Activated naive CD4-positive, alpha-beta T cell treated with anti-CD3 and anti-CD28 coated beads for 36 hours (primary cell): Measurements from ENCODE around the gene NTN5. TPM values are rescaled to one million over a fixed set of nuclear protein-coding genes. Genes with fewer than 3 reads are reported as not detected.

Source experiments
- CTCF ChIA-PET: fragments of 350-600 bp; sonication (Branson Sonifier 250); formaldehyde crosslinking; loops from one replicate; lab custom pipeline; 2021; ENCODE audit warnings: antibody characterized with exemption; lab: Charles Lee
- DNase-seq: peaks from one replicate; pipeline ENCODE4 v3.0.0-alpha.2; 2020
- H3K27ac Mint-ChIP-seq: one replicate; pipeline ENCODE4 v1.8.0; 2021; ENCODE audit warnings: mild to moderate bottlenecking, mixed read lengths
- H3K27me3 Mint-ChIP-seq: one replicate; pipeline ENCODE4 v1.8.0; 2021; ENCODE audit warnings: low read depth, mixed read lengths
- H3K36me3 Mint-ChIP-seq: one replicate; pipeline ENCODE4 v1.8.0; 2021; ENCODE audit warnings: low read depth, mixed read lengths
- H3K4me1 Mint-ChIP-seq: one replicate; pipeline ENCODE4 v1.8.0; 2021; ENCODE audit warnings: low read depth, mixed read lengths
- H3K4me3 Mint-ChIP-seq: one replicate; pipeline ENCODE4 v1.8.0; 2021; ENCODE audit warnings: mild to moderate bottlenecking, moderate library complexity, mixed read lengths
- H3K9me3 Mint-ChIP-seq: one replicate; pipeline ENCODE4 v1.8.0; 2021; ENCODE audit warnings: mixed read lengths
- intact Hi-C: fragments of 100-400 bp; cut with micrococcal nuclease; formaldehyde crosslinking; loops from one replicate; pipeline ENCODE4 v1.15.1; 2023
- total RNA-seq, 2 experiments: library from RNA; stranded (reverse); gene quantifications; one replicate each; pipeline ENCODE4 v1.2.3, GENCODE V29; 2021

The NTN5 gene
- total RNA-seq, 2 experiments from 2014 or later: 0.17 TPM; not detected in 1

DNA sequence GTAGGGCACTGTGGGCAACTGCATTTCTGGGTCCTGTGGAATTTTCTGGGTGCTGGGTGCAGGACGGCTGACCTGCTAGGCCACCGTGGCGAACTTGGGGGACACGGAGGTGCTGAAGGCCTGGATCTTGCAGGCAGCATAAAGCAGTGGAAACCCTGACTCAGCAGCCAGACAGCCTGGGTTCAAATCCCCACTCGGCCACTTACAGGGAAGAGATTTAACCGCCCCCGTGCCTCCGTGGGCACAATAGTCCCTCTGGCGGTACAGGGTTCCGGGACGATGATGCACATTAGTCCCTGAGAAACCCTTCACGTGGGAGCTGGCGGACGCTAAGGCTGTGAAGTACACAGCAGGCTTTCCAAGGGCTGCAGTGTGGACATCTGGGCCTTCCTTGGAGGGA lies 60.9 kb downstream of the NTN5 start:
- intact Hi-C loops: no loop called here
- H3K4me1 Mint-ChIP-seq: peaks cover 13% of the 10 kb centered on the region

More for the DNA sequence above, 60.9 kb downstream of the NTN5 start:
- Mint-ChIP-seq H3K4me3 (no peak overlapping the region), H3K36me3 (peaks cover 20% of the 10 kb centered on the region), H3K27ac (no peak overlapping the region), H3K9me3 (no peaks in the 10 kb centered on the region), H3K27me3 (no peaks in the 10 kb centered on the region)
- DNase-seq: no peak
- CTCF ChIA-PET: no interaction called here

Other genes starting within 250 kb of the NTN5 start
- gene GRWD1, start 227.0 kb downstream of the NTN5 start, total RNA-seq: 10 to 100 TPM; 32.4 to 36.0 TPM
- 1 to 10 TPM; 1.7 to 1.8 TPM for gene KCNJ14, start 217.4 kb downstream of the NTN5 start, total RNA-seq
- gene CYTH2, start 203.6 kb downstream of the NTN5 start, total RNA-seq: 10 to 100 TPM; 36.7 to 38.0 TPM
- 1 to 10 TPM; 2.3 to 2.6 TPM for gene LMTK3, start 161.2 kb downstream of the NTN5 start, total RNA-seq
- not detected for gene SULT2B1, start 120.8 kb downstream of the NTN5 start, total RNA-seq
- gene SPACA4, start 66.3 kb downstream of the NTN5 start, total RNA-seq: not detected
- gene FAM83E, start 57.9 kb downstream of the NTN5 start, total RNA-seq: 1 to 10 TPM; 2.0 TPM
- 1,000 to 10,000 TPM; 2,373 to 2,473 TPM for gene RPL18, start 53.8 kb downstream of the NTN5 start, total RNA-seq
- gene SPHK2, start 53.5 kb downstream of the NTN5 start, total RNA-seq: 10 to 100 TPM; 20.1 to 20.6 TPM
- gene DBP, start 35.6 kb downstream of the NTN5 start, total RNA-seq: 1 to 10 TPM; 7.8 to 9.7 TPM
- 10 to 100 TPM; 12.0 to 14.9 TPM for gene CA11, start 26.8 kb downstream of the NTN5 start, total RNA-seq
- not detected for gene FUT2, start 23.0 kb upstream of the NTN5 start, total RNA-seq
- gene MAMSTR, start 46.7 kb upstream of the NTN5 start, total RNA-seq: under 1 TPM; 0.44 to 0.57 TPM
- under 1 TPM in 1 of 2 experiments, not detected in 1; 0.17 TPM for gene RASIP1, start 67.6 kb upstream of the NTN5 start, total RNA-seq
- gene IZUMO1, start 73.9 kb upstream of the NTN5 start, total RNA-seq: not detected
- gene FUT1, start 79.6 kb upstream of the NTN5 start, total RNA-seq: under 1 TPM; 0.07 to 0.12 TPM
- gene FGF21, start 82.5 kb upstream of the NTN5 start, total RNA-seq: not detected
- gene BCAT2, start 138.0 kb upstream of the NTN5 start, total RNA-seq: 10 to 100 TPM; 66.4 to 66.8 TPM
- gene HSD17B14, start 163.5 kb upstream of the NTN5 start, total RNA-seq: under 1 TPM in 1 of 2 experiments, not detected in 1; 0.50 TPM
- gene PLEKHA4, start 195.6 kb upstream of the NTN5 start, total RNA-seq: 1 to 10 TPM; 8.3 to 8.8 TPM
- gene PPP1R15A, start 199.4 kb upstream of the NTN5 start, total RNA-seq: 10 to 100 TPM; 96.5 to 97.4 TPM
- under 1 TPM; 0.54 to 0.81 TPM for gene TULP2, start 225.7 kb upstream of the NTN5 start, total RNA-seq
- gene NUCB1, start 227.3 kb upstream of the NTN5 start, total RNA-seq: 100 to 1,000 TPM; 172 to 182 TPM